Mesenteric fat pad (tissue), 1 donor: ENCODE data around the gene RASGRP2. TPM values are rescaled to one million over a fixed set of nuclear protein-coding genes. Genes with fewer than 3 reads are reported as not detected.

Experiments used
- DNase-seq: peaks from one replicate; pipeline ENCODE4 v3.0.0-alpha.2; 2020; ENCODE audit warnings: low spot score
- total RNA-seq: library from RNA; stranded (reverse); fragmentation: NEBNext Ultra II Directional; extraction: Animal tissue kit (Norgen Biotek cat#: 25700); gene quantifications from one replicate; pipeline ENCODE4 v1.2.1, GENCODE V29; 2021
- donor health status: DM: yes; HTN: yes; CAD: no.

Gene RASGRP2
- total RNA-seq, 1 donor from 2014 or later = 22.0 TPM

- no peak for DNase-seq
Measured at GRCh38 chr11:64698427-64698826, 45.5 kb downstream of the RASGRP2 start.

GRCh38 chr11:64697663-64698375 is 46.1 kb downstream of the RASGRP2 start:
- no peak for DNase-seq

GRCh38 chr11:64696045-64696444 is 47.9 kb downstream of the RASGRP2 start:
- no peak for DNase-seq

DNA sequence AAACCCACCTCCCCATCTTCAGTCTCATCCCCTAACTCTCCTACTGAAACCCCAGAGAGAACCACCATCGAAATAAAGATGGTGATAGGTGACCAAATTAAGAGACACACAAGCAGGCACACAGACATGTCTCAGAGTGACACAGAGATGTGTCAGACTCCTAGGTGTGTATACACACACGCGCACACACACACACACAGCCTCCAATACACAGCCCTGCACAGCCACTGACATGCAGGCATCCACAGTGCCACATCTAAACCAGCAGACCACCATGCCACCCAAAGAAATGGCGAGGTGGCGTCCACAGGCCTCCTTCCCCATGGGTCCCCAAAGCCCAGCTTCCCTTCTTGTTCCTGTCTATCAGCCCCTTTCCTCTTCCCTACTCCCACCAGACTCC is 48.4 kb downstream of the RASGRP2 start:
- DNase-seq = no peak

GRCh38 chr11:64694821-64695365 is 49.0 kb downstream of the RASGRP2 start:
- no peak for DNase-seq

DNA sequence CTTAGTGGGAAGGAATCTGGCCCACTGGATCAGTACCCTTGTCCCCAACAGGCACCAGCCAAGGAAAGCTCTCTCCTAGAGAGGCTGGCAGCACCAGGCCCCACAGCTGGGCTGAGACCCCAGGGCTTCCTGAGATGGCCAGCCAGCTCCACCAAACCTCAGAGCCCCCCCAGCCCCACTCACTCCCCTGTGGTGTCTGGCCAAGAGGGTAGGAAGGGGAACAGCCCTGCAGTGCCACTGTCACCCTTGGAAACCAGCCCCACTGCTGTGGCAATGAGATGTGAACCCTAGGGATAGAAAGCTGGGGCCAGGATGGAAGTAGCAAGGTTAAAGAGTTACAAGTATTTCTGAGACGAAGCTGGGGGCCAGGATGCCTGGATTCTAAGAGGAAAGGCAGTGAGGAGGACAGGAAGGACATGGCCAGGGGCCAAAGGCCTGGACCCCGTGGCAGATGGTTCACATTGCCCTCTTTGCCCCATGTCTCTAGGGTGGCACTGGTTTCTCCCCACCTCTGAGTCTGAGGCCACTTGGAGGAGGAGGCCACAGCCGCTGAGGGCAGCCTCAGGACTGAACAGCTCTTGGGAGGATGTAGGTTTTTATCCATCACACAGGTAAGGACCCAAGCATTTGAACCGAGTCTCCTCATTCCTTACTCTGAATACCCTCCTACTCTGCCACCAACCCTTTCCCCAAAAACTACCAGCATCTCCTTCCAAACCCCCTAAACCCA is 49.8 kb downstream of the RASGRP2 start:
- DNase-seq = no peak

- DNase-seq = no peak
Measured at GRCh38 chr11:64692764-64693331, 51.1 kb downstream of the RASGRP2 start.

DNA sequence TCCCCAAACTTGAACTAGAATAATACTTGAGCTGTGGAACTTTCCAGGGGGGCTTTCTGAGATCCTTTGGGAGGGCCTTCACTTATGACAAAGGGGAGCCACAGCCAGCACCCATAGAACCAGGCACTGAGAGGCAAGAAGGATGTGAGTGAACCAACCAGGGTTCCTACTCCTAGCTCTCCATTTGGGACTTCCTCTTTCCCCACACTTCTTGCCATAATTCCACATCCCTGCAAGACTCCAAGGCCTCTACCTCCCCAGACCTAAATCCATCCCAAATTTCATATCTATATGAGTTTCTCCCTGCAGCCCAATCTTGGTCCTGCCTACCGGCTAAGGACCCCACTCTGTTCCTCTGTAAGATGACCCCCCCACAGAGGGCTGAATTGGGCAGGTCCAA is 52.4 kb downstream of the RASGRP2 start:
- DNase-seq = no peak

GRCh38 chr11:64690235-64690634 is 53.7 kb downstream of the RASGRP2 start:
- DNase-seq = no peak

- peak; percentile 94 for DNase-seq
Measured at GRCh38 chr11:64688534-64688982, 55.4 kb downstream of the RASGRP2 start.

- no peak for DNase-seq
Measured at GRCh38 chr11:64687643-64688533, 56.1 kb downstream of the RASGRP2 start.

DNA sequence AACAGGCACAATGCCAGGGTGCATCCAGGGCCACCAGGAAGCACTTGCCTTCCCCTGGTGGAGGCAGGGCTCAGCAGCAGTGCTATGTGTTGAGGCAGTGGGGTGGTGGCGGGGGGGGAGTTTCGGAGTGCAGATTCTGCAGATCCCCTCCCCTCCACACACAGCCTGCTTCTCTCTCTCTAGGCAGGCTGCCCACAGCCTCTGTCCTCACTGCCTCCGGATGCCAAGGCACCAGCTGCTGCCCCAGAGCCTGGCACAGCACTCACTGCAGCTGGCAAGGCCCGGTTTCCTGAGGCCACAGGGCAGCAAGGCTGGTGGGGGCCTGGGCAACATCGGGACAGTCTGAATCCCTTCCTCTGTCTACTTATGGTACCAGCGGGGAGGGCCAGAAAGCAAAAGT is 56.7 kb downstream of the RASGRP2 start:
- no peak for DNase-seq

- no peak for DNase-seq
Measured at GRCh38 chr11:64686466-64687170, 57.3 kb downstream of the RASGRP2 start.

GRCh38 chr11:64685536-64685935 is 58.4 kb downstream of the RASGRP2 start:
- DNase-seq = no peak

GRCh38 chr11:64684357-64684756 is 59.6 kb downstream of the RASGRP2 start:
- DNase-seq = no peak

DNA sequence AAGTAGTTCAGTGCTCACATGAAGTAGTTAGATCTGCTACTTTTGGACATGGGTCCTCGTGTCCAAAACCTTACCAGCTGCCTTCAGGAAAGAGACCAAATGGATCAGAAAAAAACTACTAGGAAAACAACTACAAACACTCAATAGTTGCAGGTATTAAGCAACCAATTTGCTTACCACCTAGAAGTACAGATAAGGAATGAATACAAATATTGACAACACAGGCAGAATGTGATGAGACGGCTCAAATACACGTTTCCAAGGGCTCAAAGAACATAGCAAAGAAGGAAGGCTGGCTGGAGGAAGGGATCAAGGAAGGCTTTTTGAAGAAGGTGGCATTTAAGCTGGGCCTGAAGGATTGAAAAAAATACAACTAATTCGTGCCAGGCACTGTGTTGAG is 62.8 kb downstream of the RASGRP2 start:
- no peak for DNase-seq

DNA sequence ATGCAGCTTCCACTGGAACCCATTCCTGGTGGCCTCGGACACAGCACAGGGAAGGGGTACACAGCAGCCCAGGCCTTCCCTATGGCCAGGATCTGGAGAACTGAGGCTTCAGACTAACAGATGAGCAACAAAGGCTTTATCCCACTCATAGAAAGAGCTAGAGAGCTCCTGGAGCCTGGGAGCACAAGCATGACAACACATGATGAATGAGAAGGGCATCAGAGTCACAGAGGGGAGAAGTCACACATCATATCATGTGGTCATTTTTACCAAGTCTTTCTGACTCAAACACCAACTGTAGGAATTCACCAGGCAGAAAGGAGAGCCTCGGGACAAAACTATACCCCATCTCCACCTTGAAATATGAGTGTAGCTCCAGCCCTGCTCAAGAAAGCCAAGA is 64.1 kb downstream of the RASGRP2 start:
- DNase-seq = no peak

DNA sequence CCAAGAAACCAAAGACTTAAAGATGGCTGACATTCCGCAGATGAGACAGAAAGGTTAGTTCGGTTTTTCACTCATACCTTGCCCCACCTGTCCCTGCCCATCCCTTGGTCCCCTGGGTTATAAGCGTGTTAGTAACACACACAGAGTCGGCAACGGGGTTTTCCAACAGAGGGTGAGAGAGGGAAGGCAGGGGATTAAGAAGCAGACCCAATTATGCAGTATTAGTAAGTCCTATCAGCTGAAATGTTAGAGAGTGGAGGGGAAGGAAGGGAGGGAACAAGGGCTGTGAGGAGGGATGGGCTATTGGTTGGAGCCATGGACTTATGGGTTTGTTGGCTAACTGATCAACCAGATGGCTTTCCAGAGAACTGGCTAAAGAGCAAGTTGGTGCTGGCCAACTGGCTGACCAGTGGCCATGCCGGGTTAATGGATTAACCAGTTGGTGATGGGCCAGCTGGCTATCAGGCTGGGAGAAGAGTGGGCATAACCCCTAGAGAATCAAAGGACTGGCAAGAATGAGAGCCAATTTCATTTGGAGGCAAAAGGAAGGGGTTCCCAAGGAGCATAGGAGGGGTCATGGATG is 66.4 kb downstream of the RASGRP2 start:
- no peak for DNase-seq
